HUES6 (cell line): ENCODE measurements around the gene HSPA12B.

Experiments used
- H3K27ac ChIP-seq: 2 replicates; pipeline ENCODE4 v1.7.0; 2013; ENCODE audit warnings: low read depth, mild to moderate bottlenecking, low read length, inconsistent platforms
- H3K27me3 ChIP-seq: 2 replicates; pipeline ENCODE4 v1.6.1; 2013; ENCODE audit warnings: low read length; ENCODE audit not compliant: control insufficient read depth, insufficient read depth
- H3K36me3 ChIP-seq: 2 replicates; pipeline ENCODE4 v1.6.1; 2013; ENCODE audit warnings: low read length; ENCODE audit not compliant: control insufficient read depth, insufficient read depth
- H3K4me1 ChIP-seq: 2 replicates; pipeline ENCODE4 v1.6.1; 2013; ENCODE audit warnings: low read length; ENCODE audit not compliant: control insufficient read depth, insufficient read depth
- H3K4me3 ChIP-seq: 2 replicates; pipeline ENCODE4 v1.5.1; 2013; ENCODE audit warnings: low read depth, low read length
- H3K9ac ChIP-seq: one replicate; pipeline ENCODE4 v1.6.1; 2013; ENCODE audit warnings: mild to moderate bottlenecking, low read length
- H3K9me3 ChIP-seq: 2 replicates; pipeline ENCODE4 v1.6.1; 2013; ENCODE audit warnings: low read depth, low read length; ENCODE audit not compliant: control insufficient read depth, insufficient read depth

The HSPA12B gene

GRCh38 chr20:3751675-3752385 is 19.3 kb downstream of the HSPA12B start:
- H3K9ac ChIP-seq, result peak overlapping the region; percentile 37
- no peak overlapping the region for H3K27ac ChIP-seq
- H3K9me3 ChIP-seq, result no peaks in the 10 kb centered on the region
- peaks cover 19% of the 10 kb centered on the region for H3K36me3 ChIP-seq
- peak overlapping the region; percentile 67 for H3K4me3 ChIP-seq
- peaks cover 61% of the 10 kb centered on the region for H3K27me3 ChIP-seq
- peaks cover 16% of the 10 kb centered on the region for H3K4me1 ChIP-seq

GRCh38 chr20:3752386-3752759 is 19.9 kb downstream of the HSPA12B start:
- Histone ChIP-seq H3K36me3 (peaks cover 19% of the 10 kb centered on the region), H3K9ac (no peak overlapping the region), H3K4me3 (peak overlapping the region; percentile 67), H3K4me1 (peaks cover 16% of the 10 kb centered on the region), H3K27me3 (peaks cover 55% of the 10 kb centered on the region), H3K9me3 (no peaks in the 10 kb centered on the region), H3K27ac (no peak overlapping the region)

- H3K9ac ChIP-seq, result no peak overlapping the region
- no peak overlapping the region for H3K4me3 ChIP-seq
- no peaks in the 10 kb centered on the region for H3K9me3 ChIP-seq
- peaks cover 48% of the 10 kb centered on the region for H3K27me3 ChIP-seq
- peaks cover 16% of the 10 kb centered on the region for H3K4me1 ChIP-seq
- no peak overlapping the region for H3K27ac ChIP-seq
- peaks cover 25% of the 10 kb centered on the region for H3K36me3 ChIP-seq
Observed at GRCh38 chr20:3753098-3753497, 20.6 kb downstream of the HSPA12B start.

GRCh38 chr20:3753501-3754275 is 21.2 kb downstream of the HSPA12B start:
- Histone ChIP-seq H3K4me3 (no peak overlapping the region), H3K4me1 (peaks cover 16% of the 10 kb centered on the region), H3K36me3 (peaks cover 31% of the 10 kb centered on the region), H3K9me3 (no peaks in the 10 kb centered on the region), H3K27me3 (peaks cover 42% of the 10 kb centered on the region), H3K27ac (no peak overlapping the region), H3K9ac (no peak overlapping the region)

GRCh38 chr20:3754276-3754630 is 21.8 kb downstream of the HSPA12B start:
- Histone ChIP-seq H3K27ac (no peak overlapping the region), H3K9me3 (no peaks in the 10 kb centered on the region), H3K36me3 (peaks cover 34% of the 10 kb centered on the region), H3K4me1 (peaks cover 16% of the 10 kb centered on the region), H3K27me3 (peaks cover 36% of the 10 kb centered on the region), H3K4me3 (no peak overlapping the region), H3K9ac (no peak overlapping the region)

GRCh38 chr20:3755269-3755668 is 22.8 kb downstream of the HSPA12B start:
- no peaks in the 10 kb centered on the region for H3K9me3 ChIP-seq
- H3K36me3 ChIP-seq, result peaks cover 38% of the 10 kb centered on the region
- no peak overlapping the region for H3K9ac ChIP-seq
- H3K4me1 ChIP-seq, result peaks cover 9% of the 10 kb centered on the region
- H3K27me3 ChIP-seq, result peaks cover 27% of the 10 kb centered on the region
- no peak overlapping the region for H3K27ac ChIP-seq
- H3K4me3 ChIP-seq, result no peak overlapping the region

- Histone ChIP-seq H3K9me3 (no peaks in the 10 kb centered on the region), H3K27ac (no peak overlapping the region), H3K9ac (no peak overlapping the region), H3K4me1 (peaks cover 11% of the 10 kb centered on the region), H3K27me3 (peaks cover 20% of the 10 kb centered on the region), H3K4me3 (no peak overlapping the region), H3K36me3 (peaks cover 38% of the 10 kb centered on the region)
Observed at GRCh38 chr20:3755814-3756480, 23.5 kb downstream of the HSPA12B start.

GRCh38 chr20:3757268-3757667 is 24.8 kb downstream of the HSPA12B start:
- no peaks in the 10 kb centered on the region for H3K9me3 ChIP-seq
- no peak overlapping the region for H3K27ac ChIP-seq
- H3K9ac ChIP-seq, result no peak overlapping the region
- peaks cover 7% of the 10 kb centered on the region for H3K27me3 ChIP-seq
- peaks cover 11% of the 10 kb centered on the region for H3K4me1 ChIP-seq
- H3K36me3 ChIP-seq, result peaks cover 43% of the 10 kb centered on the region
- no peak overlapping the region for H3K4me3 ChIP-seq

- no peaks in the 10 kb centered on the region for H3K9me3 ChIP-seq
- no peaks in the 10 kb centered on the region for H3K27me3 ChIP-seq
- H3K36me3 ChIP-seq, result peaks cover 43% of the 10 kb centered on the region
- H3K4me1 ChIP-seq, result 0 out of 2 replicates have a peak, but pooled peaks cover 4% of the 10 kb centered on the region
- no peak overlapping the region for H3K27ac ChIP-seq
- no peak overlapping the region for H3K9ac ChIP-seq
- no peak overlapping the region for H3K4me3 ChIP-seq
Observed at GRCh38 chr20:3758566-3758965, 26.1 kb downstream of the HSPA12B start.

- Histone ChIP-seq H3K27me3 (no peaks in the 10 kb centered on the region), H3K9me3 (no peaks in the 10 kb centered on the region), H3K36me3 (peaks cover 43% of the 10 kb centered on the region), H3K9ac (no peak overlapping the region), H3K4me3 (no peak overlapping the region), H3K4me1 (0 out of 2 replicates have a peak, but pooled peaks cover 4% of the 10 kb centered on the region), H3K27ac (no peak overlapping the region)
Observed at GRCh38 chr20:3759316-3759823, 26.9 kb downstream of the HSPA12B start.

- Histone ChIP-seq H3K27me3 (no peaks in the 10 kb centered on the region), H3K36me3 (peaks cover 42% of the 10 kb centered on the region), H3K4me1 (0 out of 2 replicates have a peak, but pooled peaks cover 4% of the 10 kb centered on the region), H3K9ac (no peak overlapping the region), H3K4me3 (no peak overlapping the region), H3K27ac (no peak overlapping the region), H3K9me3 (no peaks in the 10 kb centered on the region)
Observed at GRCh38 chr20:3759884-3760283, 27.4 kb downstream of the HSPA12B start.
